Measurements from ENCODE around the gene ZNF837. TPM values are rescaled to one million over a fixed set of nuclear protein-coding genes. Genes with fewer than 3 reads are reported as not detected.

Gene ZNF837
- total RNA-seq, 1 donor from 2014 or later, result 1.2 TPM

DNA sequence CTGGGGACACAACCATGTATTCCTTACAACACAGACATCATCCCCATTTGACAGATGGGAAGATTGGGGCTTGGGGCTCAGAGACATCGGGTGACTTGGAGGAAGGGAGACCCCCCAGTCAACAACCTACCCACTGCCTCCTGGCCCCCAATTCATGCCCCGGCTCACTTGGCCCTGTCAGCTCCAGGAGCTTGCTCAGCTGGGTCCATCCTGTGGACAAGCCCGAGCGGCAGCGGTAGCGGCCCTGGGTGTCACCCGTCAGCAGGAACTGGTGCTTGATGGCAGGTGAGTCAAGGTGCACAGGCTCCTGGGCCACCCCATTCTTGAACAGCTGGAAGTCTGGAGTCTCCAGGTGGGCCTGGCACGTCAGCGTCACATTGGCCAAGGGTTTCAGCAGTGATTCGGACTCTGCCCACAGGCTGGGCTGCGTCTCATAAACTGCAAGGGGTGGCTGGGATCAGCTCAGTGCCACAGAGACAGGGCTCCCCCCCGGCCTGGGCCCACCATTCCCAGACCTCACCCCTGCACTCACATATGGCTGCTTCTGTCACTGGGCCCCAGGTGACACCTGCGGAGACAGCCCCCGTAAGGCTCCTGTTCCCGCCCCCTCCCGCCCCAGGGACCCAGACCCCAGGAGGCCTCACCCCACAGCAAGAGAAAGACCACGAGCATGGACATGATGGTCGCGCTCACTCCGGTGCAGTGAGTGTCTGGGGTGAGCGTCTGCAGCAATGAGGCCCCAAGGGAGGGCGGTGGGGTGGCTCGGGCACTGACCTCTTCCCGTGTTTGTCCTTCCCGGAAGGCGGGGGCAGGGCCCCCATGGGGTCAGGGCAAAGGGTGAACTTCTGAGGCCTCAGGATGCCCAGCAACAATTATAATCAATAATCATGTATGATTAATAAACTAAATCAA lies 27.8 kb downstream of the ZNF837 start, which contains the start of gene A1BG:
Gene A1BG, minus strand, starts transcription at position 733 of the 912 bp plus-strand sequence. Its CDS starts 55 bp downstream, at position 678.
- no peak for TF ChIP-seq POLR2A (IDR thresholded peaks at IDR 0.05)
- TF ChIP-seq POLR2AphosphoS5 (IDR thresholded peaks at IDR 0.05; ENCODE audit: insufficient read depth in 1 of 2, low read depth in 1 of 2), result no peak
- no peak for TF ChIP-seq CTCF (IDR thresholded peaks at IDR 0.05)
- no peak for DNase-seq (ENCODE audit: extremely low spot score in 2 of 2)
- no peak within 1 kb of the TSS for H3K27ac ChIP-seq

DNA sequence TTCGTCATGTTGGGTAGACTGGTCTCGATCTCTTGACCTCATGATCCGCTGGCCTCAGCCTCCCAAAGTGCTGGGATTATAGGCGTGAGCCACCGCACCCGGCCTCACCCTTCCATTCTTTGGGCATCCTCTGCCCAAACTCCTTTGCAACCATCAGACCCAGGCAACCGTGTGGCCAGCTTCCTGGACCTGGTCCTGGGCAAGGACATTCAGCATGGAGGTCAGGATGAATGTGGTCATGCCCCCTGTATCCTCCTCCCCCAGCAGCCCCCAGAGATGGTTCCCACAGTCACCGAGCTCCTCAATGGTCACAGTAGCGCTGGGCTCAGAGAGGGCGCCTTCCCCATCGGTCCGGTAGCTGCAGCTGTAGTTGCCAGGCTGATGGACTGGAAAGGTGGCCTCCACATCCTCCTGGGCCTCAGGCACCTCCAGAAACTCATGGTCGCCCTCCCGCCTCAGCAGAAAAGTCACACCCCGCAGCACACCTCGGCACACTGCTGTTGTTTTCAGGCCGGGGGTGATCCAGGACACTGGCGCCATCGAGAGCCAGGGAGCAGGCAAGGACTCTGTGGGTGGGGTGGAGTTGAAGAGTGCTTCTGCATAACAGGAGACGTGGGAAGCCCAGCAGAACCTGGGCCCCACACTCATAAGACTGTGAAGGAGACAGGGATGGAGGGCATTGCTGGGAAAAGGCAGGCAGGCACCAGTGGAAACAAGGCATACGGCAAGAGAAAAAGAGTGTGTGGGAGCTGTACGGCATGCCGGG lies 28.7 kb downstream of the ZNF837 start:
- DNase-seq (ENCODE audit: extremely low spot score in 2 of 2), result peak in 1 of 2 donors; percentile 67
- peaks cover 42% of the 10 kb centered on the region for H3K4me1 ChIP-seq
- no peak overlapping the region for H3K27ac ChIP-seq
- no peak overlapping the region for H3K4me3 ChIP-seq
- TF ChIP-seq CTCF (IDR thresholded peaks at IDR 0.05), result no peak
- TF ChIP-seq POLR2A (IDR thresholded peaks at IDR 0.05), result no peak
- no peak for TF ChIP-seq POLR2AphosphoS5 (IDR thresholded peaks at IDR 0.05; ENCODE audit: insufficient read depth in 1 of 2, low read depth in 1 of 2)
- no peaks in the 10 kb centered on the region for H3K9me3 ChIP-seq
- no peaks in the 10 kb centered on the region for H3K36me3 ChIP-seq
- no peaks in the 10 kb centered on the region for H3K27me3 ChIP-seq
- intact Hi-C loops (cut with DNase I), result no loop called here

More for the DNA sequence above, 27.8 kb downstream of the ZNF837 start, which contains the start of gene A1BG:
- Histone ChIP-seq H3K9me3 (no peaks in the 10 kb centered on the region), H3K27me3 (no peaks in the 10 kb centered on the region), H3K4me1 (peaks cover 47% of the 10 kb centered on the region), H3K4me3 (no peak within 1 kb of the TSS), H3K36me3 (no peaks in the 10 kb centered on the region)
- intact Hi-C loops (cut with DNase I), result no loop called here

- Histone ChIP-seq H3K4me3 (no peak overlapping the region), H3K4me1 (peaks cover 40% of the 10 kb centered on the region), H3K27me3 (no peaks in the 10 kb centered on the region), H3K9me3 (no peaks in the 10 kb centered on the region), H3K27ac (no peak overlapping the region), H3K36me3 (no peaks in the 10 kb centered on the region)
- no peak for TF ChIP-seq POLR2A (IDR thresholded peaks at IDR 0.05)
- no peak for TF ChIP-seq POLR2AphosphoS5 (IDR thresholded peaks at IDR 0.05; ENCODE audit: insufficient read depth in 1 of 2, low read depth in 1 of 2)
- TF ChIP-seq CTCF (IDR thresholded peaks at IDR 0.05), result no peak
- intact Hi-C loops (cut with DNase I), result no loop called here
- no peak for DNase-seq (ENCODE audit: extremely low spot score in 2 of 2)
These were observed 29.3 kb downstream of the ZNF837 start for GRCh38 chr19:58351558-58351878.

DNA sequence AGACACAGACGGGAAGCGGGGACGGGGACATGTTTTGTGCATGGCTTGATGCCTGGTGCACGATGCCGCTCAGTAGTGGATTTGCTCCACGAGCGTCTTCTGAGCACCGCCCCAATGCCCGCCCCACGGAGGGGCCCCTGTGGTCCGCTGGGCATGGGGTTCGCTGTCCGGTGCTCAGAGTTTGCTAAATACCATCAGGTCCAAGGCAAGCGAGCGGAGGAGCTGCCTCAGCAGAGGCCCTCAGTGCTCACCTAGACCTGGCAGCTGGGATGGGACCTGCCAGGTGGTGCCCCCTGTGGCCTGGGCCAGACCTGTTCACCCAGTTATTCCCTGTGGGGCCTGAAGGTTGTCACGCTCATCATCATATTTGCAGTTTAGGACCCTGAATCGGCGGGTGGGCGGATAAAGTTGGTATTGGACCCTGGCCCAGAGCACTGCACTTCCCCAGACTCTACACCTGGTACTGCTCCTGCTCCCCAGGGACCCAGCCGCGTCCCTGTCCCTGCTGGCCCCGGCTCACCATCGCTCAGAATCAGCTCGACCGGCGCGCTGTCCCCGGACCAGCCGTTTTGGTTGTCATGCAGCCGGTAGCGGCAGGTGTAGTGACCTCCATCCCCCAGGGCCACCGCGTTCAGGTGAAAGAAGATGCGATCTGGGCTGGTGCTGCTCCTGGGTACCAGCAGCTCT lies 29.8 kb downstream of the ZNF837 start:
- Histone ChIP-seq H3K4me3 (no peak overlapping the region), H3K36me3 (no peaks in the 10 kb centered on the region), H3K27ac (no peak overlapping the region), H3K9me3 (no peaks in the 10 kb centered on the region), H3K4me1 (peaks cover 40% of the 10 kb centered on the region), H3K27me3 (no peaks in the 10 kb centered on the region)
- no peak for DNase-seq (ENCODE audit: extremely low spot score in 2 of 2)
- intact Hi-C loops (cut with DNase I), result no loop called here
- no peak for TF ChIP-seq POLR2A (IDR thresholded peaks at IDR 0.05)
- TF ChIP-seq CTCF (IDR thresholded peaks at IDR 0.05), result no peak
- TF ChIP-seq POLR2AphosphoS5 (IDR thresholded peaks at IDR 0.05; ENCODE audit: insufficient read depth in 1 of 2, low read depth in 1 of 2), result no peak
